Effector CD4-positive, alpha-beta T cell (primary cell): ENCODE measurements around the gene BEST2. TPM values are rescaled to one million over a fixed set of nuclear protein-coding genes. Genes with fewer than 3 reads are reported as not detected.
"Not testable (repeated sequence)": the region's sequence is repeated elsewhere in the genome, so short reads cannot be mapped to it uniquely, and the experiment has no call there.

Source experiments
- DNase-seq: peaks from one replicate; pipeline ENCODE4 v3.0.0-alpha.2; 2020
- total RNA-seq: gene quantifications from one replicate; lab custom pipeline; 2026; lab: John Stamatoyannopoulos, UW

The BEST2 gene
- total RNA-seq = not detected

- no peak for DNase-seq
Measured at GRCh38 chr19:12751635-12752034, at the start of gene BEST2. Gene BEST2 (plus strand): TSS chr19:12751791. CDS start chr19:12752593, 802 bp downstream.

GRCh38 chr19:12703046-12703445 is 48.5 kb upstream of the BEST2 start:
- DNase-seq = no peak

- DNase-seq = no peak
Measured at GRCh38 chr19:12705169-12705568, 46.4 kb upstream of the BEST2 start.

GRCh38 chr19:12705654-12706331 is 45.8 kb upstream of the BEST2 start:
- no peak for DNase-seq

DNA sequence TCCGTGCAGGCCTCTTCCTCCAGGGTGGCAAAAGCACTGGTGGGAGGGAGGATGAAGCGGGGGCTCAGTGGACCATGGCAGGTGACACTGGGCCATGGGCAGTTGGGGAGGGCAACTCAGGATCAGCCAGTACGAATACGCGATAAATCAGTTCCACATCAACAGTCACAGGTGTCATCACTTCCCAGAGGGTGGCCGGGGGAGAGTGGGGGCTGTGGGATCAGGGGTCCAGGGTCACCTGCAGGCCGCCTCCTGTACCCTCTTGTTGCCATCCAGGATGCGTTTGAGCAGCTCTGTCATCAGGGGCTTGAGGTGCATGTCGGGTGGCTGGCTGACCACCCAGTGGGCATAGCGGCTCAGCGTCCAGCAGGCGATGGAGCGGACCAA is 45.3 kb upstream of the BEST2 start:
- no peak for DNase-seq

DNA sequence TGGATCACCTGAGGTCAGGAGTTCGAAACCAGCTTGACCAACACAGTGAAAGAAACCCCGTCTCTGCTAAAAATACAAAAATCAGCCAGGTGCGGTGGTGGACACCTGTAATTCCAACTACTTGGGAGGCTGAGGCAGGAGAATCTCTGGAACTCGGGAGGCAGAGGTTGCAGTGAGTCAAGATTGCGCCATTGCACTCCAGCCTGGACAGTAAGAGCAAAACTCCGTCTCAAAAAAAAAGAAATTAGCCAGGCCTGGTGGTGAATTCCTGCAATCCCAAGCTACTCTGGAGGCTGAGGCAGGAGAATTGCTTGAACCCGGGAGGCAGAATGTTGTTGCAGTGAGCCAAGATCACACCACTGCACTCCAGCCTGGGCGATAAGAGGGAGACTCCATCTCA is 43.0 kb upstream of the BEST2 start:
- DNase-seq = no peak

GRCh38 chr19:12711187-12711586 is 40.4 kb upstream of the BEST2 start:
- DNase-seq = no peak

GRCh38 chr19:12712077-12712476 is 39.5 kb upstream of the BEST2 start:
- DNase-seq = not testable (repeated sequence)

- not testable (repeated sequence) for DNase-seq
Measured at GRCh38 chr19:12713304-12713703, 38.3 kb upstream of the BEST2 start.

DNA sequence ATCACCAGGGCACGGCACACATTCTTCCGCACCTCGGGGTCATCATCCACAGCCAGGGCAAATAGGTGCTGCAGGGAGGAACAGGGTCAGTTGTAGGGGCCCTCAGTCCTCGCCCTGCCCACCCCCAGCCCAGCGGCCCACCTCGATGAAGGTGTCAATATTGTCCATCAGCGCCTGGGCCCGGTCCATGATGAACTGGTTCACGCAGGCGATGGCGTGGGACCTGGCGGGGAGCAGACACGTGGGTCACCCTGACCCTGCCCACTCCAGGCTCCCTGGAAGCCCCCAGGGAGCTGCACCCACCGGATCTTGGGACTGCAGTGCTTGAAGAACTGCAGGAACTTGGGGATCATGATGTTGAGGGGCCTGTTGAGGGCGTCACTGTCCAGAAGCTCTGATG is 36.5 kb upstream of the BEST2 start:
- no peak for DNase-seq

DNA sequence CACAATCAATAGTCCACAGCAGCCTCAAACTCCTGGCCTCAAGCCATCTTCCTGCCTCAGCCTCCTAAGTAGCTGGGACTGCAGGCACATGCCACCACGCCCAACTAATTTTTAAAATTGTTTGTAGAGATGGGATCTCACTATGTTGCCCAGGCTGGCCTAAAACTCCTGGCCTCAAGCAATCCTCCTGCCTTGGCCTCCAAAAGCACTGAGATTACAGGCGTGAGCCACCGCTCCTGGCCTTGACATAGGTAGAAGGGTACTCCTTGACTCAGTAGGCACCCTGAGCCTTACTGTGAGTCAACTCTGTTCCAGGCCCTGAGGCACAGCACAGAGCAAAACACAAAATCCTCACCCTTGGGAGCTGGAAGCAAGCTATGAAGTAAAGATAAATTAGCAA is 35.7 kb upstream of the BEST2 start:
- DNase-seq = no peak

DNA sequence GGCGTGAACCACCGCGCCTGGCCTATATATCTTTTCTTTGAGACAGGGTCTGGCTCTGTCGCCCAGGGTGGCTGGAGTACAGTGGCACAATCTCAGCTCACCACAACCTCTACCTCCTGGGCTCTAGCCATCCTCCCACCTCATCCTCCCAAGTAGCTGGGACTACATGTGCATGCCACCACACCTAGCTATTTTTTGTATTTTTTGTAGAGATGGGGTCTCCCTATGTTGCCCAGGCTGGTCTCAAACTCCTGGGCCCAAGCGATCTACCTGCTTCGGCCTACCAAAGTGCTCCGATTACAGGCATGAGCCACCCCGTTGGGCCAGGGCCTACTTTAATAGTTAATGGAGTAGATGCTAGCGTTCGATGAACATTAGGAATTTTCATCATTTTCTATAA is 31.3 kb upstream of the BEST2 start:
- no peak for DNase-seq

- no peak for DNase-seq
Measured at GRCh38 chr19:12720851-12721655, 30.5 kb upstream of the BEST2 start.

DNA sequence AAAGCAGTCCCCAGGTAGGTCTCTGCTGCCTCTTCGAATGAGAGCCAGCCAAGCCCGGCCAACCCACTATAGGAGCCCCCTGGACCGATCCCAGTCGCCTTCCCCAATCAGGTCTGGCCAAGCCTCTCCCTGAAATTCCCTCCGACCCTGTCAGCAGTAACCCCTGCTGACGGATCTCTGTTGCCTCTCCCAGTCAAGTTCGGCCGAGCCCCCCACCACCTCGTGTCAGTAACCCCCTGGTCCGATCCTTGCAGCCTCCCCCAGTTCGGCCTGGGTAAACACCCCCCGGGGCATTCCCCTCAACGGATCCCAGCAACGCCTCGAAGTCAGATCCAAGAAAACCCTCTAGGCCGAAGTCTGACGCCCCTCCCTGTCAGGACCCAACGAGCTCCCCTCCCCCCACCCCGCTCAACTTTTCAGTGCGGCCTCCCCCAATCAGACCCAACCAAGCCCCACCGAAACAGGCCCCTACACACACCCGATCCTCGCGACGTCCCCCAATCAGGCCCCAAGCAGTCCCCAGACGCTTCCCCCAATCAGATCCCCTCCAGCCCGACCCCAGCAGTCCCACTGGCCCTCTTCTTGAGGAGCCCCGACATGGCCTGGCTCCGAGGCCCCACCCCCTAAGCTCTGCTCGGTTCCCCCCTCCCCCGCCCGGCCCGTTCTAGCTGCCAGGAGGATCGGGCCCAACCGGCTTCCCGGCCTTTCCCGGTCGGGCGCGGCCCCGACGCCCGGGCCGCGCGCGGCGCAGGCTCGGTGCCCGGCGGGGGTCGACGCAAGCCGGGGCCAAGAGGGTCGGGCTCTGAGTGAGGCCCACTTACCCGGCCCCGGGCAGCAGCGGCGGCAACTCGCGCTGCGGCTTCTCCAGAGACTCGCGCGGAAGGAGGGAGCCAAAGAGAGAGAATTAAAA is 29.7 kb upstream of the BEST2 start:
- DNase-seq = peak; percentile 34

GRCh38 chr19:12722566-12723380 is 28.8 kb upstream of the BEST2 start:
- DNase-seq = peak; percentile 95

- no peak for DNase-seq
Measured at GRCh38 chr19:12723381-12723640, 28.3 kb upstream of the BEST2 start.

DNA sequence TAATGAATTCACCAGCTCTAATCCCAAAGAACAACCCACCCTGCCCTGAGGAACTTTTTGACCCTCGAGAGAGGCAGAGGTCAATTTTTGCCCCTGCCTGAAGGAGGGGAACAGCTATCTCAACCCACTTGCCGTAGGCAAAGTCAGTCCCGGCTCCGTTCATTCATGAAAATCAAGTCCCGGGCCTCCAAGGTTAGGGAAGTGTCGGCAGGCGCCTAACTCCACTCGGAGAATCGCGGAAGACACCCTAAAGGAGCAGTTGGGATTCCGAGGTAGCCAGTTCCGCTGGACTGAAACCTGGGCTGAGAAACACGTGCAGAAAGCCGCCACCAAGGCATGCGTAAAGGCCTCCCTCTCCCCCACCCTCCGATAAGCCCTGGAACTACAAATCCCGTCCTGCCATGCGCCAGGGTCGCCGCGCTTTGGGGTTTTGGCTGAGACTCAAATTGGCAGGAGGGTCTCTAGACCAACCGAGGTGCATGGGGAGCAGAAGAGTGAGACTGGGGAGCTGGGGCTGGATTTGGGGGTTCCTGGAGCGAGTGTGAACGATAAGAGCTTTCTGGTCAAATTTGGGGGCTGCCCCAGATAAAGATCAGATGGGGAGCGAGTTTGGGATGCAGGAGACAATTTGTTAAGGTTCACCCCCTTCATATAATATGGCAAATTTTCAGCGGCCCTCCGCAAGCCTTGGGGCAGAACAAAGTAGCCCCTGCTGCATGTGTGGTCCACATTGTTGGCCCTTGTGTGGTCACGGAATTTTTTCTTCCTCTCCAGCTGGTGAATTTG is 27.8 kb upstream of the BEST2 start, which contains the start of gene TNPO2:
TSS of gene TNPO2 (minus strand) at position 292 of the 786 bp plus-strand sequence. CDS start 2,955 bp downstream, outside the sequence.
- DNase-seq = peak; percentile 44

DNA sequence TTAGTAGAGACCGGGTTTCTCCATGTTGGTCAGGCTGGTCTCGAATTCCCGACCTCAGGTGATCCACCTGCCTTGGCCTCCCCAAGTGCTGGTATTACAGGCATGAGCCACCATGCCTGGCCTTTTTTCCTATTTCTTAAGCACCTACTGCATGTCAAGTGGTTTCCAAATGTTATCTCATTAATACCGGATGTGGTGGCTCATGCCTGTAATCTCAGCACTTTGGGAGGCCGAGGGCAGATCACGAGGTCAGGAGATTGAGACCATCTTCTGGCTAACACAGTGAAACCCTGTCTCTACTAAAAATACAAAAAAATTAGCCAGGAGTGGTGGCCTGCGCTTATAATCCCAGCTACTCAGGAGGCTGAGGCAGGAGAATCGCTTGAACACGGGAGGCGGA is 26.0 kb upstream of the BEST2 start:
- DNase-seq = not testable (repeated sequence)

GRCh38 chr19:12726988-12727316 is 24.6 kb upstream of the BEST2 start:
- DNase-seq = no peak

DNA sequence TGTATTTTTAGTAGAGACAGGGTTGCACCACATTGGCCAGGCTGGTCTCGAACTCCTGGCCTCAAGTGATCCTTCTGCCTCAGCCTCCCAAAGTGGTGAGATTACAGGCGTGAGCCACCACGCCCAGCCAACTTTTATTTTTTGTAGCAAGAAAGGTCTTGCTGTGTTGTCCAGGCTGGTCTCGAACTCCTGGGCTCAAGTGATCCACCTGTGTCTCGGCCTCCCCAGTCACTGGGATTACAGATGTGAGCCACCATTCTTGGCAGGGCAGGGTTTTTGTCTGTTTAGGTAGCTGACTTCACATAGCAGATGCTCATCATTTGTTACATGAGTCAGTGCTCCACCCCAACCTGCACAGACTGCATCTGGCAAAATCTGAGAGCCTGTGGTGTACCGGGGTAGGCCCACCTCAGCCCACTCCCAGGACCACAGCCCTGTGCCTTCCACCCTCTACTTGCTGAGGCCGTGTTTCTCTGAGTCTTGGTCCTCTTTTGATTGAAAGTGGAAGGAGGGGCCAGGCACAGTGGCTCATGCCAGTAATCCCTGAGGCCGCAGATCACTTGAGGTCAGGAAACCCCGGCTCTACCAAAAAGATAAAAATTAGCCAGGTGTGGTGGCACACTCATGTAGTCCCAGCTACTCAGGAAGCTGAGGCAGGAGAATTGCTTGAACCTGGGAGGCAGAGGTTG is 23.7 kb upstream of the BEST2 start:
- no peak for DNase-seq

- no peak for DNase-seq
Measured at GRCh38 chr19:12730064-12730463, 21.5 kb upstream of the BEST2 start.
